PFSK-1 (cell line): ENCODE data around the gene CD14.

Experiments used
- FOXP2 ChIP-seq: optimal IDR thresholded peaks from 2 replicates; pipeline ENCODE3; 2011; ENCODE audit warnings: borderline replicate concordance, control low read depth, inconsistent platforms; ENCODE audit not compliant: insufficient read depth; ENCODE audit errors: extremely low read length, extremely low read depth
- POLR2AphosphoS5 ChIP-seq: IDR thresholded peaks from 2 replicates; pipeline ENCODE4 v1.6.1; 2012; ENCODE audit warnings: low read depth, mild to moderate bottlenecking, control low read depth, low read length, moderate library complexity
- SIN3A ChIP-seq: IDR thresholded peaks from 2 replicates; pipeline ENCODE4 v1.6.1; 2012; ENCODE audit warnings: mild to moderate bottlenecking, low read length, moderate library complexity, borderline replicate concordance; ENCODE audit not compliant: insufficient read depth
- TAF1 ChIP-seq: IDR thresholded peaks from 2 replicates; pipeline ENCODE4 v1.6.1; 2012; ENCODE audit warnings: low read length, control low read depth, borderline replicate concordance; ENCODE audit not compliant: insufficient read depth
- TF ChIP-seq, protein P1 (sequence below), 2 experiments: IDR thresholded peaks; 2 replicates each; pipeline versions ENCODE4 v1.6.1 to v1.8.0; 2011 to 2012; ENCODE audit warnings: low read depth in 2 of 2, low read length in 2 of 2, control low read depth in 1 of 2, inconsistent platforms in 1 of 2, mild to moderate bottlenecking in 1 of 2, moderate library complexity in 1 of 2; ENCODE audit not compliant: insufficient read depth in 1 of 2

GRCh38 chr5:140633021-140633471 lies at the start of gene CD14:
- TF ChIP-seq, protein P1, sequence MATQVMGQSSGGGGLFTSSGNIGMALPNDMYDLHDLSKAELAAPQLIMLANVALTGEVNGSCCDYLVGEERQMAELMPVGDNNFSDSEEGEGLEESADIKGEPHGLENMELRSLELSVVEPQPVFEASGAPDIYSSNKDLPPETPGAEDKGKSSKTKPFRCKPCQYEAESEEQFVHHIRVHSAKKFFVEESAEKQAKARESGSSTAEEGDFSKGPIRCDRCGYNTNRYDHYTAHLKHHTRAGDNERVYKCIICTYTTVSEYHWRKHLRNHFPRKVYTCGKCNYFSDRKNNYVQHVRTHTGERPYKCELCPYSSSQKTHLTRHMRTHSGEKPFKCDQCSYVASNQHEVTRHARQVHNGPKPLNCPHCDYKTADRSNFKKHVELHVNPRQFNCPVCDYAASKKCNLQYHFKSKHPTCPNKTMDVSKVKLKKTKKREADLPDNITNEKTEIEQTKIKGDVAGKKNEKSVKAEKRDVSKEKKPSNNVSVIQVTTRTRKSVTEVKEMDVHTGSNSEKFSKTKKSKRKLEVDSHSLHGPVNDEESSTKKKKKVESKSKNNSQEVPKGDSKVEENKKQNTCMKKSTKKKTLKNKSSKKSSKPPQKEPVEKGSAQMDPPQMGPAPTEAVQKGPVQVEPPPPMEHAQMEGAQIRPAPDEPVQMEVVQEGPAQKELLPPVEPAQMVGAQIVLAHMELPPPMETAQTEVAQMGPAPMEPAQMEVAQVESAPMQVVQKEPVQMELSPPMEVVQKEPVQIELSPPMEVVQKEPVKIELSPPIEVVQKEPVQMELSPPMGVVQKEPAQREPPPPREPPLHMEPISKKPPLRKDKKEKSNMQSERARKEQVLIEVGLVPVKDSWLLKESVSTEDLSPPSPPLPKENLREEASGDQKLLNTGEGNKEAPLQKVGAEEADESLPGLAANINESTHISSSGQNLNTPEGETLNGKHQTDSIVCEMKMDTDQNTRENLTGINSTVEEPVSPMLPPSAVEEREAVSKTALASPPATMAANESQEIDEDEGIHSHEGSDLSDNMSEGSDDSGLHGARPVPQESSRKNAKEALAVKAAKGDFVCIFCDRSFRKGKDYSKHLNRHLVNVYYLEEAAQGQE (IDR thresholded peaks at IDR 0.05; ENCODE audit: insufficient read depth in 1 of 2, low read depth in 2 of 2, low read length in 2 of 2): no peak
- TF ChIP-seq TAF1: no peak
- no peak for TF ChIP-seq POLR2AphosphoS5
- no peak for TF ChIP-seq SIN3A
- TF ChIP-seq FOXP2: no peak
